NCI-H1694 (cell line): ENCODE measurements around the gene TMEM123.
"Not testable (repeated sequence)": the region's sequence is repeated elsewhere in the genome, so short reads cannot be mapped to it uniquely, and the experiment has no call there.

Experiments used
- DNase-seq: peaks from one replicate; lab custom pipeline; 2025; lab: John Stamatoyannopoulos, UW

Gene TMEM123

DNA sequence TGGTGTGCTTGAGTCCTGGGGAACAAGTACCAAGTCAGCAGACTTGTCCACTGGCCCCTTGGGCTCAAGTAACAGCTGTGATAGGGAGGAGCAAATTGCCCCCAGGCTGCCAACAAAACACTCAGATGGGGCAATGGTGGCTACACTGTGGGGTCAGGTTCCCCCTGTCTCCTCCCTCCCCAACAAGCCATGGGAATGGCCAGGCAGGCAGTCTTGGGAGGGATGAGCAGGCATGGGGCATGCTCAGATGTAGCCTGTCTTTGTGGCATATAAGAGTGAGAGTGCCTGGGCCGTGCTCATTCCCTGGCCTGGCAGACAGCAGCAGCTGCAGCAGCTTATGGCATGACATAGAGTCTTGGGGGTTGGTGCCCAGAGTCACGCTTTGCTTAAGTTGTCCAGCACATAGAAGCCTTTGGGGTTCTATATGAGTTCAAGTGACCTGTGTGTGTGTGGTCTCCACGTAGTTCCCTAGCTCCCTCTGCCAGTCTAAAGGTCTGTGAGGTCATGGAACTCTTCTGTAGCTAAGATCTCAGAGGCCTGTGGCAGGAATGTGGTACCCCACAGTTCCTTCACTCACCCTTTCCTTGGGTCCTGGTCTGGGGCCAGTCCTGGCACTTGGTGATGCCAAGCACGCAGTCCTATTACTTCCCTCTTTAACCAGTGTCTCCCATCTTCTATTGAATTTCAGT, 60.9 kb downstream of the TMEM123 start:
- DNase-seq: no peak

DNA sequence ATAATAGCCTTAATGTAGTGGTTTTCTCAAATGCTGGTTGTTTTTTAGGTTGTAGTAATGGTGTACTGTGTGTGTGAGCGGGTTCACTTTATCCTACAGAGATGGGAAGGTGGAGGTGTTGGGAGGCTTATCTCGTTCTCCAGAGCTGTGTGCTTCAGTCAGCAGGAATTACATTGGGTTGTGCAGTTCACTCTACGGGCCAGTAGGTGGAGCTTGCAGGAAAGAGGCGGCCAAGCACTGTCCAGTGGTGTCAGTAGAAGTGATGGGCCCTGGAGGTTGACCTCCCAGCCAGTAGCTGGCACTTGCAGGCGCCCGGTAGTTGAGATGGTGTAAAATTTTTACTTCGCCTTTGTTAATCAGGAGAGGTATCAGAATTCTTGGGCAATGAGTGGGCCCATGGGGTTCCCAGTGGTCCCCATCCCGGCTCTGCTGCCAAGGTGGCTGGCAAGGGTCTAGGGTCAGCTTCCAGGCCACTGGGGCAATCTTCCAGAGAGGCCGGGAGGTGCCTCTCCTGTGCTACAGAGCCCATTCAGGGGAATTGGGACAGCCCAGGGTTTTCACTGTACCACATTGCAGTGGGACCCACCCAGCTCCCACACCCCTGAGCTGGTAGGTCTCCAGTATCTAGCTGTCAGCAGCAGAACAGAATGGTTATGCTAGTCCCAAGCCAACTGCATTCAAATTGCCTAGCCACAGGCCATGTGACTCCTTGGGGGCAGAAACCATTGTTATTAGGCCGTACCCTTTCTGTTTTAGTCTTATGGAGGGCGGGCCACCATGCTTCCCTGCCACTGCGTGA, 61.7 kb downstream of the TMEM123 start:
- DNase-seq: no peak

DNA sequence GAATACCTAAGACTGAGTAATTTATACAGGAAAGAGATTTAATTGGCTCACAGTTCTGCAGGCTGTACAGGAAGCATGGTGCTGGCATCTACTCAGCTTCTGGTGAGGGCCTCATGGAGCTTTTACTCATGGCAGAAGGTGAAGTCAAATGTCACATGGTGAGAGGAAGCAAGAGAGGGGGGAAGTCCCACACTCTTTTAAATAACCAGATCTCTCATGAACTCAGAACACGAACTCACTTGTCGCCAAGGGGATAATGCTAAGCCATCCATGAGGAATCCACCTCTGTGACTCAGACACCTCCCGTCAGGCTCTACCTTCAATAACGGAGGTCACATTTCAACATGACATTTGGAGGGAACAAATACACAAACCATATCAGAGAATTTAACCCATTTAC, 63.3 kb downstream of the TMEM123 start:
- DNase-seq: no peak

DNA sequence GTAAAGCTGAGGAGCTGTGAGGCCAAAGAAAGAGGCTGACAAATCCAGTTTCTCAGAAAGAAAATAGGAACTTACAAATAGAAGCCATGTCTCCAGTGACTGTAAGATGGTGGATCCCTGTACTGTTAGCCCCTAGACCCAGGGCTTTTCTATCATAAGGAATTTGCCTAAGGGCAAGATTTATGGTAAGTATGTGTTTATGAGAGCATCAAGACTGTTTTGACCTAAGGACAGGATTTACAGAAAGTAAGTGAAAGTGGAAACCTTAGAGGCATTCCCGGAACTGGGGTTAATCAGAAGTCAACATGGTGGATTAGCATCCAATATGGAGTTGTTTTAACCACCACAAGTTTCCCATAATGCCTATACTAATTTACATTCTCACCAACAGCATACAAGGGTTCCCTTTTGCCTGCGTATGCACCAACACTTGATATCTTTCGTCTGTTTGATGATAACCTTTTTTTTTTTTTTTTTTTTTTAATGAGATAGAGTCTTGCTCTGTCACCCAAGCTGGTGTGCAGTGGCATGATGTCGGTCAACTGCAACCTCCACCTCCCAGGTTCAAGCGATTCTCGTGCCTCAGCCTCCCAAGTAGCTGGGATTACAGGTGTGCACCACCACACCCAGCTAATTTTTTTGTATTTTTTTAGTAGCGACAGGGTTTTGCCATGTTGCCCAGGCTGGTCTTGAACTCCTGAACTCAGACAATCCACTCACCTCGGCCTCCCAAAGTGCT, 65.4 kb downstream of the TMEM123 start:
- DNase-seq: no peak

DNA sequence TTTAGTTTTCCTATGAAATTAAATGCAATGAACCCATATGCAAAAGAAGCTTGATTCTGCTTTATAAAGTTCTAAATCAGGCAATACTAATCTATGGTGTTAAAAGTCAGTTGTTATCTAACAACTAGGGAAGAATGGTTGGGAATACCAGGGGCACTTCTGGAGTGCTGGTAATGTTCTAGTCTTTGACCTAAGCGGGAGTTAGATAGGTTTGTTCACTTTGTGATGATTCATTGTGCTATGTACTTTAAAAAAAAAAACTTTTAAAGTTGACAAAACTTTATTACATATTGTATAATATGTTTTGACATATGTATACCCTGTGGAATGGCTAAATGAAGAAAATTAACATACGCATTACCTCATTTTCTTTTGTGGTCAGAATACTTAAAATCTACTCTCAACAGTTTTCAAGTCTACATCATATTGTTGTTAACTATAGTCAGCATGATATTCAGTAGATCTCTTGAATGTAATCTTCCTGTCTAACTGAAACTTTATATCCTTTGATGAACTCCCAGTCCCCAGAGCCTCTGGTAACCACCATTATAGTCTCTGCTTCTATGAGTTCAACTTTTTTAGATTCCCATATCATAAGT, 66.3 kb downstream of the TMEM123 start:
- no peak for DNase-seq

DNA sequence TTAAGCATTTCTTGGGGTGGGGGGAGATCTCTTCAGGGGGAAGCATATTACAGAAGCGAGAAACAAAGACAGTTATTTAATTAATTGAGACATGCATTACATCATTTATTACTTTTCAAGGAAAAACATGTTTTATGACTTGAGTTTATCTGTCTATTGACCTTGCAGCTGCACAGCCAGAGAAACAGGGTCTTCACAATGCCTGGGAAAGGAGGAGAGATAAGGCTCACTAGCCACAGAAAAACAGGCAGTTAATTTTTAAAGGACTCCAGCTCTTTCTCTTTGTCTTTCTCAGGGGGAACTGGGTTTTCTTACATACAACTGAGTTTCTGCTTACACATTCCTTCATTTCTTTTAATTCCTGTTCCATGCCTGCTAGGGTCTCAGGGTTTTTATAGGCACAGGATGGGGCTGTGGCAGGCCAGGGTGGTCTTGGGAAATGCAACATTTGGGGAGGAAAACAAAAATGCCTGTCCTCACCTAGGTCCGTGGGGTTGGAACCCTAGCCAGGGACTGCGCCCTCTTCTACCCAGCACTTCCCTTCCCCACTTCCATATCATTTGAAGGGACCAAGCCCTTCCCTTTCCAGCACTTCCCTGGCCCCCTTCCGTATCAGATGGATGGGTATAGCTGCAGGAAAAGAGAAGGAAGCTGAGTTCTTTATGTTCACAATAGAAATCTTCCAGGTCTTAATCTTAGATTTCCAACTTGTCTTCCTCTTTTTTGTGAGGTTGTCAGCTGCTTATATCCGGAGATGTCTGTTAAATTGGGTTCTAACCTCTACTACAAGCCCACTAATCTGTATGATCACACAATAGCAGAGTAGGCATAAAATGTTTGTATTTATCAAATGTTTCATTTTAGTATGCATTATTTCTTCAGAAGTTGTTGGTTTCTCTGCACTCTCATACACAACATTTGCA, 67.2 kb downstream of the TMEM123 start:
- DNase-seq: no peak

DNA sequence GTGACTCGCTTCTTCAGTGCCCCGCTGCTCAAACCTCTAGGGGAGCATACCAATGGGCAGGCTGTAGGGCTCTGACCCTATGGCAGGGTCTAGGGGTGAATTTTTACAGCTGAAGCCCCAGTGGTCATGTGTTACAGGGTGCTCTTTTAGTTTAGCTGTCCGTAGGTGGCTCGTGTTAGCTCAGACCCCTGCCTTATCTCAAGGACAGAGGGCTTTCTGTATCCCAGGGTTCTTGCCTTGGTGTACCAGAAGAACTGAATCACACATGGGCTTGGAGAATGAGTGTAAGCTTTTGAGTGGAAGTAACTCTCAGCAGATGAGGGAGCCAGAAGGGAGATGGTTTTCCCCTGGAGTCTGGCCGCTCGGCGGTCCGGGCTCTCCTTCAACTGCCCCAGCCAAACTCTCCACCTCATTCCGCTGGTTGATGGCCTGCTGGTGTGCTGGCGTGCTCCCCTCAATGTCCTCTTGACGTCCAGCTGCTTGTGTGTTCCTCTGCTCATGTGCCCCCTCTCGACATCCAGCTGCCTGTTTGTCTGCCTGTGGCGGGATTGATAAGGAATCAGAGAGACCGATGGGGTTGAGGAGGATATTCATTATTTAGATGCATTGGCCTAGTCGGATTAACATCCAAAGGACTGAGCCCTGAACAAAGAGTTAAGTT, 68.0 kb downstream of the TMEM123 start:
- DNase-seq: no peak

DNA sequence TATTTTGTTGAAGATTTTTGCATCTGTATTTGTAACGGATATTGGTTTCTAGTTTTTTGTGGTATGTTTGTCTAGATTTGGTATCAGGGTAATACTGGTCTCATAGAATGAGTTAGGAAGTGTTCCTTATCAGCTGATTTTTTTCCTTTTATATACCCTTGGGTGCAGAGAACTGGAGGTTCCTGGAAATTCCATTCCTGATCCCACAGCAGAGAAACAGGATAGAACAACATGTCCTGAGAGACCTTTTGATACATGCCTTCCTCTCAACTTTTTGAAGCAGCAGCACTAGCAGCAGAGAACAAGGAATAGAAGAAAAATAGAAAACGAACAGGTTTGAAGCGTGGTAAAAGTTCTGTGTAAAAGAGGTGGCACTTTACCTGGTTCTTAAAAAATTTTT, 68.7 kb downstream of the TMEM123 start:
- DNase-seq: no peak

DNA sequence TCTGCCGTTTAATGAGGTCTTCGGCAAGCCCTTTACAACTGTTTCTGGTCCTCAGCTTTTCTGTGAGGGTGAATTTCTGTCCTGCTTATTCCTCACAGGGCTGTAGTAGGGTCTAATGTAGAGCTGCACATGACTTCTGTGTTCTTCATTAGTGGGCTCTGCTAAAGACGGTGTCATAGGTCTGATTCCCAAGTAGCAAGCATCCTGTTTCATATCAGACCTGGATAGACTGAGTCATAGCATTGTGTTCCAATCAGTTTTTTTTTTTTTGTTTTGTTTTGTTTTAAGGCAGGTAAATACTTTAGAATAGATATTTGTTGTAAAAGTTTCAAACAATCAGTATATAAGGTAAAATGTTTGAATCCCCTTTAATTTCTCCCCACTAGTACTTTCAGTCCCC, 70.2 kb downstream of the TMEM123 start:
- DNase-seq: no peak

DNA sequence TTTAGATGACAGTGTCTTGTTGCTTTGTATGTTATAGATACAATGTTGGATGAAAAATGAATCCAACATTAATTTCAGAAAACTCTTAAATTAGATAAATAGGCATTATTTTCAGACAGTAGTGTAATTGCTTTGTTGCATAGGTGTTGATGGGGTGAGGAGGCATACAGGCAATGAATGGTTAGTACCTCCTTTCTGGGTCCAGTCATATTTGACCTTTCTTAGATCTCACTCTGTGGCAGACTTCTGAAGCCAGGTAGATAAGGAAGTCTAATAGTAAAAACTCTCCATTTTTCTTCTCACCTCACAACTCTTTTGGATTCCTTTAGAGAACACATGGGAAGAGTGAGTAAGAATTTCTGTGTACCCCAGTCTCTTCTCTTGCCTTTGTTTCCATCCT, 73.7 kb downstream of the TMEM123 start:
- no peak for DNase-seq

DNA sequence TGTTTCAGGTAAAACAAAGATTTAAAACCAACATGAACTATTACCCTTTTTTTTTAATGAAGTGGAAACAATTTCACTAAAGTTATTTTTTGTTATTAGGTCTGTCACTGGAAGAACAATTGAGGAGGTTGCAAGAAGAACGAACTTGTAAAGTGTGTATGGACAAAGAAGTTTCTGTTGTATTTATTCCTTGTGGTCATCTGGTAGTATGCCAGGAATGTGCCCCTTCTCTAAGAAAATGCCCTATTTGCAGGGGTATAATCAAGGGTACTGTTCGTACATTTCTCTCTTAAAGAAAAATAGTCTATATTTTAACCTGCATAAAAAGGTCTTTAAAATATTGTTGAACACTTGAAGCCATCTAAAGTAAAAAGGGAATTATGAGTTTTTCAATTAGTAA, 74.7 kb downstream of the TMEM123 start:
- DNase-seq: no peak

DNA sequence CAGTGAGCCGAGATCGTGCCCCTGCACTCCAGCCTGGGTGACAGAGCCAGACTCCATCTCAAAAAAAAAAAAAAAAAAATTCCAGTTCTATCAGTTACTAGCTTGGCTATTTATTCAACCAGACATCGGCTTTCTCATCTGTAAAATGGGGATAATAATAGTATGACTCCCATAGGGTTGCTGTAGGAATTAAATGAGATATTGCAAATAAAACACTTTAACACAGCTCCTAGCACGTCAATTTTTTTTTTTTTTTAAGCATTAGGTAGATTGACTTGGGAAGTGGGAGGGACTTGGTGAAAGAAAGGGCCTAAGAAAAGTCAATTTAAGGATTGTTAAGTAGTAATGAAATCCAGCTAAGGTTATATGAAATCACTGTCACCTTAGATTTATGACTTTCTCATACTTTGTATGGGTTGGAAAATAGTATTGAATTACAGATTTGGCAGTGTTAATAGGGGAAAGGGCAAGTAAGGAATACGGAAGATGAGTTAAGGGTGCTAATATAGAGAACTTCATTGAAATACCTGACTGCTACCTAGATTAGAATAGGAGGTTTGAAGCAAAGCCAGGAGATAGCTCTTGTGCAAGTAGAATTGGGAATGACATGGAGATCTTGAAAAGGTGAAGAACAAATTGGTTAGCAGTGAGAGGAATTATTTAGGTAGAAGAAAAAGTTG, 76.7 kb downstream of the TMEM123 start:
- no peak for DNase-seq

DNA sequence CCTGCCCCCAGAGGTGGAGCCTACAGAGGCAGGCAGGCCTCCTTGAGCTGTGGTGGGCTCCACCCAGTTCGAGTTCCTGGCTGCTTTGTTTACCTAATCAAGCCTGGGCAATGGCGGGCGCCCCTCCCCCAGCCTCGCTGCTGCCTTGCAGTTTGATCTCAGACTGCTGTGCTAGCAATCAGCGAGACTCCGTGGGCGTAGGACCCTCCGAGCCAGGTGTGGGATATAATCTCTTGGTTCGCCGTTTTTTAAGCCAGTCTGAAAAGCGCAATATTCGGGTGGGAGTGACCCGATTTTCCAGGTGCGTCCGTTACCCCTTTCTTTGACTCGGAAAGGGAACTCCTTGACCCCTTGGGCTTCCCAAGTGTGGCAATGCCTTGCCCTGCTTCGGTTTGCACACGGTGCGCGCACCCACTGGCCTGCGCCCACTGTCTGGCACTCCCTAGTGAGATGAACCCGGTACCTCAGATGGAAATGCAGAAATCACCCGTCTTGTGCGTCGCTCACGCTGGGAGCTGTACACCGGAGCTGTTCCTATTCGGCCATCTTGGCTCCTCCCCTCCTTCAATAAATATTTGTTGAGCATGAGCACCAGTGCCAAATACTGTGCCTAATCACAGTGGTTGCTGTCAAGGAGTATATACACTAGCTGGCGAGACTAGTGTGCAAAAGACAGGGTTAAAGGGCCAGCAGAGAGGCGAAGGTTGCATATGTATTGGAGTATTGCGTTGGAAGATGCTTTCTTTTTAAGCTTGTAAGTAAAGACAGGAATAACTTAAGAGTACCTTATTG, 77.7 kb downstream of the TMEM123 start:
- DNase-seq: not testable (repeated sequence)

DNA sequence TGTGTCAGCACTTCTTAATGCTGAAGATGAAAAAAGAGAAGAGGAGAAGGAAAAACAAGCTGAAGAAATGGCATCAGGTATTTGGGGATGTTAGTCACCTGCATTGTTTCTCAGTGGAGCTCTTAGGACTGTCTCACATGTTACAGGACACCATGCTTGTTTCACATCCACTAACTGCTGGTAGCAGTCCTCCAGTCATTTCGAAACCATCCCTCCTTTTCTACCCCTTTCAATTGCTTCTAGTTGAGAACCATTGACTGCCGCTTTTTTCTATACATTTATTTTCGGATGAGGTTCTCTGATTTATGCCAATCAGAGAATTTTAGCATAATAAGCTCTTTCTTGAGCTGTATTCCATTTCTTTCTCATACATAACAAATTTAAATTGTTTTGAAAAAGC, 84.1 kb downstream of the TMEM123 start:
- no peak for DNase-seq

DNA sequence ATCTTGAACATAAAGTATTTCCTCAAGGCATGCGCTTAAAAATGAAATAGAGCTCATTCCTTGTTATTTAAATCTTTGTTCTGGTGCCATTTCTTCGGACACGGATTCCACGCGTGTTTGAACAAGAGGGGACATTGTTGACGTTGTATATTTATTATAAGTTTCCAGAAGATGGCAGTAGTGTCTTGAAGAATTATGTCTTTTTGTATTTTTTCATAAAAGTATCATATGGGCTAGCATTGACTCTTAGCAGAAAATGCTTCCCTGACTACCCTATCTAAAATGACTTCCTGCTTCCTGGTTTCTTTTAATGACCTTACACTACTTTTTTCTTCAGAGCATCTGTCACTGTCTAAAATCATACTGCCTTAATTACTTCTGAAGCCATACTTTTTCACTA, 85.2 kb downstream of the TMEM123 start:
- no peak for DNase-seq

DNA sequence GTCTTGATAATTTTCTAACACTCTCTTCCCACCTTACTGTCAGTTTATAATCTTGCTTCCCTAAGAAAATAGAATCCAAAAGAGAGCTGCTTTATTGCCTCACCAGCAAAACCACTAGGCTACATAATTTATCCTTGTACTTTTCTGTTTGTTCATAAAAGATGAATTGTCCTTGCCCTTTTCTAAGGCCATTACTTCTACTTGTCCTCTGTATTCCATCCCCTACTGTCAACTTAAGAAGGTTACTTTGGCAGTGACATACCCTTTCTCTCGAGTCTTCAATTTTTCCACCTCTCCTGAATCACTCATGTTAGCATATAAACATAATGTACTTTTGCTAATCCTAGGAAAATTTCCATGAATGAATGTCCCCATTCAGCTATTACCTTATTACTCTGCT, 87.6 kb downstream of the TMEM123 start:
- no peak for DNase-seq

DNA sequence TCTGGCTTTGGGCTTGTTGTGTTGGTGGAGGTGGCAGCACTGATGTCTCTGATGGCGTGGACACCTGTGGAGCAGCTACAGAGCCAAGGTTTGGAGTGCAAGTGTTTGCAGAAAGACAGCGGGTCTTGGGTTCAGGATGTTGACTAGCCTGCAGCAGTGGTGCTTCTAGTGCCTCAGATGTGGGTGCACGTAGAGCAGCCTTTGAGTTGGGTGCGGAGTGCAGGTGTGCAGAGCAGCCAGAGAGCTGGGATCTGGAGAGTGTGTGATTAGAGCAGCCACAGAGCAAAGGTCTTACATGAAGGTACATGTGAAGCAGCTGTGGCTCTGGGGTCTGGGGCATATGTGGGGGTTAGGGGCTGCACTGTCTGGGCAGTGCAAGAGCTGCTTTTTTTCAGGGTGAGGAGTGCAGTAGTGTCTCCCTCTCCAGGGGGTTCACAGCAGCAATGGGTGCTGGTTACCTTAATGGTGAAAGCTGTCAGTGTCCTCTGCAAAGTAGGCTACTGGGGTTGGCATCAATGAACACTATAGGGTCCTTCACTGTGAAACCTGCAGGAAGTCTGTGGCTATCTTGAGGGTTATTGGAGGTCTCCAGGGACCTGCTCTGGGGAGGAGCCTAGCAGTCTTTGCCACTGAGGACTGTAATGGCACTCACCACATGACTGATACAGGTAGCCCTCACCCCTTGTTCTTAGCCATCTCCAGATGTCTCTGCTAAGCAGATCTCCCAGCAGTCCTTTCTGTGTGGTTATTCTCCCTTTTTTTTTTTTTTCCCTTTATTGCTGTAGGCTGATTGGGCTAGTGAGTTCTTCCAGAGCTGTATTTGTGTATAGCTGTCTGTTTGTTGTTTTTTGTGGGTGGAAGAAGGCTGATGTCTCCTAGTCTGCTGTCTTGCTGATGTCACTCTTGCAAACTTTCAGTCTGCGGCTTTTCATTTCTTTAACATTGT, 91.2 kb downstream of the TMEM123 start:
- DNase-seq: no peak

DNA sequence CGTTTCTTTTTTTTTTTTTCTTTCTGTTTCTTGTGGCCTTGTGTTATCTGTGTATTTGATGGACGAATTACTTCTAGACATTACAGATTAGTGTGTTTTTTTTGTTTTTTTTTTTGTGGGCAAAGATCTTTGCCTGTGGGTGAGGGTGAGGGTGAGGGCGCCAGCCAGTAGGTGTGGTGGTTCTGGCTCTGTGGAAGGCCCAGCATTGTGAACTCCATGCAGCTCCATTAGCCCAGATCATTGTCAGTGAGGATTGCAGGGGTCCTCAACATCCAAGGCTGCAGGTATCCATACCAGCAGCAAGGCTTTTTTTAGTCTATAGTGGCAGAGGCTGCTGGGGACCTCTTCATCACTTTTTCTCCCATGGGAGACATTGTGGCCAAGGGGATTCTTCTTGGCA, 91.9 kb downstream of the TMEM123 start:
- DNase-seq: no peak
